HCT116 (cell line): ENCODE data around the gene COA7.

Source experiments
- CTCF ChIP-seq, 3 experiments: fragments of 200-600 bp in 1 of 3; sonication (generic) in 1 of 3; IDR thresholded peaks in 2 of 3; conservative IDR thresholded peaks in 1 of 3; 2 replicates each; pipeline ENCODE4 v1.5.1; 2012 to 2017; ENCODE audit warnings: low read depth in 2 of 3, low read length in 2 of 3, antibody characterized with exemption in 1 of 3, borderline replicate concordance in 1 of 3, control low read depth in 1 of 3, mild to moderate bottlenecking in 1 of 3, mixed read lengths in 1 of 3, mixed run types in 1 of 3, moderate library complexity in 1 of 3; ENCODE audit not compliant: insufficient read depth in 1 of 3
- MAX ChIP-seq: IDR thresholded peaks from 2 replicates; pipeline ENCODE4 v1.6.1; 2012
- POLR2A ChIP-seq: IDR thresholded peaks from 2 replicates; pipeline ENCODE4 v1.7.0; 2011; ENCODE audit warnings: borderline replicate concordance; ENCODE audit not compliant: insufficient read depth, insufficient read length; ENCODE audit errors: extremely low read depth
- POLR2AphosphoS5 ChIP-seq: IDR thresholded peaks from 2 replicates; pipeline ENCODE4 v1.6.1; 2011; ENCODE audit warnings: mild to moderate bottlenecking, low read depth, low read length, moderate library complexity
- REST ChIP-seq: IDR thresholded peaks from 2 replicates; pipeline ENCODE4 v1.6.1; 2012; ENCODE audit warnings: low read depth
- ZBTB33 ChIP-seq: IDR thresholded peaks from 2 replicates; pipeline ENCODE4 v1.6.1; 2011; ENCODE audit warnings: mild to moderate bottlenecking, low read length, moderate library complexity; ENCODE audit not compliant: insufficient replicate concordance; ENCODE audit errors: extremely low read depth

GRCh38 chr1:52670604-52671003 lies 27.5 kb downstream of the COA7 start:
- TF ChIP-seq POLR2AphosphoS5 (no peak), REST (no peak), ZBTB33 (no peak), MAX (no peak), CTCF (IDR thresholded peaks at IDR 0.05 in 2 of 3, conservative IDR thresholded peaks at IDR 0.05 in 1 of 3; ENCODE audit: borderline replicate concordance in 1 of 3, insufficient read depth in 1 of 3, low read depth in 2 of 3, low read length in 2 of 3) (no peak), POLR2A (no peak)
